ENCODE results near the gene DLG4.

DLG4 gene

GRCh38 chr17:7219812-7220592, at the start of gene DLG4, which contains the start of gene ACADVL:
TSS of gene DLG4 (minus strand) at chr17:7219836.
TSS of gene ACADVL (plus strand) at chr17:7219938. CDS start at chr17:7219985, 47 bp downstream.
- in situ Hi-C loops (cut with MboI; ENCODE audit: low sequenced_read_pairs): no loop called here

DNA sequence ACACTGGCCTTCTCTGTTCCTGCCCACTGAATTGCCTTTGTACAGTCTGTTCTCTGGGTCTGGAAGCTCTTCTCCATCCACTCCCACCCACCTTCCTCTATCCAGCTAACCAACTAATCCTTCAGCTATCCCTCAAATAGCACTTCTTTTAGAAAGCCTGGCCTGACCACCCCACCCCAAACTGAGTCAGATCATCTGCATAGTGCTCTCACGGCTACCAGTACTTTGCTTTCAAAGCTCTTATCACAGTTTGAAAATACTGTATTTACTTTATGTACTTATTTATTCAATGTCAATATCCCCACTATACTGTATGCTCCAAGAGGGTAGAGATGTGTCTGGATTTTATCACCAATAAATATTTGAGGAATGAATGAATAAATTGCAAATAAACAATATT, 47.1 kb upstream of the DLG4 start:
- in situ Hi-C loops (cut with MboI; ENCODE audit: low sequenced_read_pairs): no loop called here

DNA sequence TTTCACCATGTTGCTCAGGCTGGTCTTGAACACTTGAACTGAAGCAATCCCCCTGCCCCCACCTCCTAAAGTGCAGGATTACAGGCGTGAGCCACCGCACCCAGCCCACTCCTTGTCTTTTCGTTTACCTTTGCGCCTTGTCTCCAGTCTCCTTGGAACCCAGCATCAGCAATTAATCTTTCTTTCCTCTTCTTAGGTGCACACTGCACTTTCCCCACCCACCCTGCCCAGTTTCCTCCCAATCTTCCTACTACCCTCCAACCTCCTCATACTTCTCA, 44.1 kb upstream of the DLG4 start:
- in situ Hi-C loops (cut with MboI; ENCODE audit: low sequenced_read_pairs): no loop called here

GRCh38 chr17:7262935-7263800, 43.5 kb upstream of the DLG4 start:
- in situ Hi-C loops (cut with MboI; ENCODE audit: low sequenced_read_pairs): no loop called here

DNA sequence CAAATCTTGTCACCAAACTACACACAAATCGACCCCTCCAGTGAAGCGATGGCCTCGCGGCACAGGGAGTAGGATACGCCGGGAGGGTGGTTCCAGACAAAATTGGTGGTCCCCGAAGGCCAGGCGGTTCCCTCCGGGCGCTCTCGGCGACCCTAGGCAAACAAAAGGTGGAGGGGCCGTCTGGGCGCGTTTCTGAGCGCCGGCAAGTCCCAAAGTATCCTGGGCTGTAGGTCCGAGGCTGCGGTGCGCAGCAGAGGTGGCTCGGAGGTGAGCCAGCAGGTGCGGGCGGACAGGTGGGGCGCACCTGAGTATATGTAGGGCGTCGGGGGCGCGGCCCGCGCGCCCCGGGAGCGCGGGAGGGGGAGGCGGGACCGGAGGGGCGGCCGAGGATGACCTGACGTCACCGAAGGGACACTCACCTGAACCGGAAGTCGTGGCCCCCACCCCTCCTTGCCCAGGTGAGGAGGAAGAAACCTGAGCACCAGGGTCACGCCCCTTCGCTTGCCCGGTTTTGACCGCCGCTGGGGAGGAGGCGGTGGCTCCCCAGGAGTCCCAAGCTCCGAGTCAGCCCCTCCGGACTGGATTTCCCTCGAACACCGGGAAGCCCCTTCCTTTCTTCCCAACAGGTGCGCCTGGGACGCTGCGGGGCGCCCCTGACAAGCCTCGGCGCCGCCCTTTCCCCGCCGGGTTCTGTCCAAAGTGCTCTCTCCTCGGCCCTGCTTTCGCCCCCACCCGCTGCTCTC, 42.7 kb upstream of the DLG4 start, which contains the start of gene CLDN7:
Gene CLDN7, minus strand, starts transcription at position 287 of the 743 bp plus-strand sequence. CDS start 435 bp downstream, outside the sequence.
- in situ Hi-C loops (cut with MboI; ENCODE audit: low sequenced_read_pairs): no loop called here

DNA sequence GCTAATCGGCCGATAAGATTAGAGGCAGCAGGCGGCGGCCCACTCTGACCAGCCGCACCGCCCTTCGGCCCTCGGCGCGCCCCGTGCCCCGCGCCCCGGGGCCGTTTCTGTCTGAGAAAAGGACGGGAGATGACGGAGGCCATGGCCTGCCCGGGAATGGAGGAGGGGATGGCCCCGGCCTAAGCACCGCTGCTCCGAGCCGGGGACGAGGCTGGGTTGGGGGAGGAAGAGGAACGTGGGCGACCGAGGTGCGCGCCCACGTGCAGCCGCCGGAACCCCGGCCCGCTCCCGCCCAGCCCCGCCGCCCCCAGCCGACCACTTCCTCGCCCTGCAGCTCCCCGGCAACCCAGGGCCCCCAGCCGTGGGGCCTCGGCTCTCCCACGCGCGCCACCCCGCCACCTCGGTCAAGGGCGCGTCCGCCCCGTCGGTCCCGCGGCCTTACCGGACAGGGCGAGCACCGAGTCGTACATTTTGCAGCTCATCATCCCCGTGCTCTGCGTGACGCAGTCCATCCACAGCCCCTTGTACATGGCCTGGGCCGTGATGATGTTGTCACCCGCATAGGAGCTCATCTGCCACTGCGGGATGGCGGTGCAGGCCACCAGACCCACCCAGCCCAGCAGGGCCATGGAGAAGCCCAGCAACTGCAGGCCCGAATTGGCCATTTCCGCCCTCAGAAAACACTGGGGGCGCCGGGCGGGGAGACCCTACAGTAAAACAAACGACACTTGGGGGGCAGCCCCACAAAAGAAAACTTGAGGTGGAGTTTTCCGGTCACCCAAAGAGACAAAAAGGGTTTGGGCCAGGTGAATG, 41.9 kb upstream of the DLG4 start:
- in situ Hi-C loops (cut with MboI; ENCODE audit: low sequenced_read_pairs): no loop called here

DNA sequence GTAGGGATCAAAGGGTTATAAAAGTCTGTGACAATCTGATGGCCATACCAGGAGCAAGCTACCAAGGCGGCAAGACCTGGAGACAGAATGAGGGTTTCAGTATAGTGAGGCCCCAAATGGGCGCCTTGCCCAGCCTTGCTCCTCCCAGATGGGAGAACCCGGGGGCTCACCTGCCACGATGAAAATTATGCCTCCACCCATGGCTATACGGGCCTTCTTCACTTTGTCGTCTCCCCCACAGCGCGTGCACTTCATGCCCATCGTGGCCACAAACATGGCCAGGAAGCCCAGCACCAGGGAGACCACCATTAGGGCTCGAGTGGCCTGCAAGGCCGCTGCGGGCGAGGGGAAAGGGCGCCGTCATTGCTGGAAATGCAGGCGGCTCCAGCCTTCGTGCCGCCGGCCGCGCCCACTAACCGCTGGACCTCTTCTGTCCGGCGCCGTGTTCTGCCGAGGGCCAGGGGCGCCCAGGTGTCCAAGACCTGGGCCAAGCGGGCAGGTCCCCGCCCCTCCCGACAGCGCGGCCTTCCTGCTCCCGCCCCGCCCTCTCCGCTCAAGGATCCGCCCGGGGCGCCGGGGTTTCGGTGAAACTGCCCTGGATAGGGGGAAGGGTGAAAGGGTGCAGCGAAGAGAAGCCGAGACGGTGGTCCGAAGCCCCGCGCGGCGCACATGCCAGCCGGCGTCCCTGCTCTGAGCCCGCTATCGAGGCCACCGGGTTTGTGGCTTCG, 41.2 kb upstream of the DLG4 start:
- in situ Hi-C loops (cut with MboI; ENCODE audit: low sequenced_read_pairs): no loop called here

- in situ Hi-C loops (cut with MboI; ENCODE audit: low sequenced_read_pairs): no loop called here
Observed at GRCh38 chr17:7260151-7260550, 40.5 kb upstream of the DLG4 start.

DNA sequence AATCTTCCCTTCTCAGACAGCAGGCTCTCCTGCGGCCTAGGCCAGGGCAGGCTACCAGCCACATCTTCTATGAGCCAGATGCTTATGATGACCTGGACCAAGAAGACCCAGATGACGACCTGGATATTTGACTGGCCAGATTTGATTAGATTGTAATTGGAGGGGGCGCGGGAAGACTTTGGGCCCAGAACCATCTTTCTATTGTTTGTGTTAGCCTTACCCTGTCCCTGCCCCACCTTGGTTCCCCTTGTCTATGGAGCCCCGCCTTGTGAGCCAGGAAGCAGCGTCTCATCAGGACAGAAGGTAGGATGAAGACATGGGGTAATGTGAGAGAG, 39.9 kb upstream of the DLG4 start:
- in situ Hi-C loops (cut with MboI; ENCODE audit: low sequenced_read_pairs): no loop called here

- in situ Hi-C loops (cut with MboI; ENCODE audit: low sequenced_read_pairs): no loop called here
Observed at GRCh38 chr17:7258731-7259554, 39.3 kb upstream of the DLG4 start.

GRCh38 chr17:7256766-7257456, 37.3 kb upstream of the DLG4 start:
- in situ Hi-C loops (cut with MboI; ENCODE audit: low sequenced_read_pairs): no loop called here

DNA sequence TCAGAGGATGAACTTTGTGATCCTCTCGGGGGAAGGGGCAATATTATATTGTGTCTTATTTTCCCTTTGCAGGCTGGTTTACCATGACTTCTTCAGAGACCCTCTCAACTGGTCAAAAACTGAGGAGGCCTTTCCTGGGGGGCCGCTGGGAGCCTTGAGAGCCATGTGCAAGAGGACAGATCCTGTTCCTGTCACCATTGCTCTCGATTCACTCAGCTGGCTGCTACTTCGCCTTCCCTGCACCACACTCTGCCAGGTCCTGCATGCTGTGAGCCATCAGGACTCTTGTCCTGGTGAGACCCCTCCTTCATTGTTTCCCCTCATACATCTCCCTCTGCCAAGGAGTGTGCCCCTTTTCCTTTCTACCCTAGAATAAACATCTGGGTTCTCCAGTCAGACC, 34.9 kb upstream of the DLG4 start:
- in situ Hi-C loops (cut with MboI; ENCODE audit: low sequenced_read_pairs): no loop called here

DNA sequence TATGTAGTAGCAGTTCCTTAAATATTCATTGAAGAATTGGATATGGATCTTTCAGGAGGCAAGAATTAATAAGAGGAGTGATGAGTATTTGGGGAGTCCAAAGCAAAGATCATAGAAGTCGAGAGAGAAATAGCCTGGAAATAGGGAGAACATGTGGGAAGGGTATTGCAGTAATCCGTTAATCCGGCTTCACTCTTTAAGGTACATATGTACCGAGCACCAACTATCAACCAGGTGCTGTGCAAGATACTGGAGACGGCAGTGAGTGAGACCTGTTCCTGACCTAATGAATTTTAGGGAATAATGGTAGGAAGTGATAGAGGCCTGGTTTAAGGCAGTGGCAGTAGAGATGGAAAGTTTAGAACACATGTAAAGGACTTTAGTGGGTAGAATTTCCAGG, 33.4 kb upstream of the DLG4 start:
- in situ Hi-C loops (cut with MboI; ENCODE audit: low sequenced_read_pairs): no loop called here

GRCh38 chr17:7252176-7253043, 32.8 kb upstream of the DLG4 start, which contains the start of gene ELP5:
TSS of gene ELP5 (plus strand) at chr17:7252215. CDS start at chr17:7252551, 336 bp downstream.
- in situ Hi-C loops (cut with MboI; ENCODE audit: low sequenced_read_pairs): no loop called here

- in situ Hi-C loops (cut with MboI; ENCODE audit: low sequenced_read_pairs): no loop called here
Observed at GRCh38 chr17:7251661-7252175, 32.1 kb upstream of the DLG4 start, which contains the start of gene CTDNEP1. TSS of gene CTDNEP1 (minus strand) at chr17:7251734. CDS start at chr17:7251296, 438 bp downstream.

- in situ Hi-C loops (cut with MboI; ENCODE audit: low sequenced_read_pairs): no loop called here
Observed at GRCh38 chr17:7250695-7251627, 31.3 kb upstream of the DLG4 start.
